HL-60 (cell line): ENCODE results near the gene TLX3.

Experiments used
- CTCF ChIP-seq: IDR thresholded peaks from one replicate; pipeline ENCODE4 v1.5.1; 2011; ENCODE audit warnings: low read length, control low read depth, inconsistent platforms; ENCODE audit not compliant: insufficient read depth
- GABPA ChIP-seq: IDR thresholded peaks from 2 replicates; pipeline ENCODE4 v1.6.1; 2012; ENCODE audit warnings: low read depth
- POLR2AphosphoS5 ChIP-seq: IDR thresholded peaks from 2 replicates; pipeline ENCODE4 v1.6.1; 2012; ENCODE audit warnings: low read depth
- SPI1 ChIP-seq: IDR thresholded peaks from 2 replicates; pipeline ENCODE4 v1.6.1; 2012; ENCODE audit warnings: low read depth, mild to moderate bottlenecking, borderline replicate concordance
- TF ChIP-seq, protein P1 (sequence below): IDR thresholded peaks from 2 replicates; pipeline ENCODE4 v1.6.1; 2012; ENCODE audit warnings: low read depth; ENCODE audit not compliant: insufficient replicate concordance

- TF ChIP-seq CTCF (no peak), POLR2AphosphoS5 (no peak), GABPA (no peak), SPI1 (no peak)
- TF ChIP-seq, protein P1, sequence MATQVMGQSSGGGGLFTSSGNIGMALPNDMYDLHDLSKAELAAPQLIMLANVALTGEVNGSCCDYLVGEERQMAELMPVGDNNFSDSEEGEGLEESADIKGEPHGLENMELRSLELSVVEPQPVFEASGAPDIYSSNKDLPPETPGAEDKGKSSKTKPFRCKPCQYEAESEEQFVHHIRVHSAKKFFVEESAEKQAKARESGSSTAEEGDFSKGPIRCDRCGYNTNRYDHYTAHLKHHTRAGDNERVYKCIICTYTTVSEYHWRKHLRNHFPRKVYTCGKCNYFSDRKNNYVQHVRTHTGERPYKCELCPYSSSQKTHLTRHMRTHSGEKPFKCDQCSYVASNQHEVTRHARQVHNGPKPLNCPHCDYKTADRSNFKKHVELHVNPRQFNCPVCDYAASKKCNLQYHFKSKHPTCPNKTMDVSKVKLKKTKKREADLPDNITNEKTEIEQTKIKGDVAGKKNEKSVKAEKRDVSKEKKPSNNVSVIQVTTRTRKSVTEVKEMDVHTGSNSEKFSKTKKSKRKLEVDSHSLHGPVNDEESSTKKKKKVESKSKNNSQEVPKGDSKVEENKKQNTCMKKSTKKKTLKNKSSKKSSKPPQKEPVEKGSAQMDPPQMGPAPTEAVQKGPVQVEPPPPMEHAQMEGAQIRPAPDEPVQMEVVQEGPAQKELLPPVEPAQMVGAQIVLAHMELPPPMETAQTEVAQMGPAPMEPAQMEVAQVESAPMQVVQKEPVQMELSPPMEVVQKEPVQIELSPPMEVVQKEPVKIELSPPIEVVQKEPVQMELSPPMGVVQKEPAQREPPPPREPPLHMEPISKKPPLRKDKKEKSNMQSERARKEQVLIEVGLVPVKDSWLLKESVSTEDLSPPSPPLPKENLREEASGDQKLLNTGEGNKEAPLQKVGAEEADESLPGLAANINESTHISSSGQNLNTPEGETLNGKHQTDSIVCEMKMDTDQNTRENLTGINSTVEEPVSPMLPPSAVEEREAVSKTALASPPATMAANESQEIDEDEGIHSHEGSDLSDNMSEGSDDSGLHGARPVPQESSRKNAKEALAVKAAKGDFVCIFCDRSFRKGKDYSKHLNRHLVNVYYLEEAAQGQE: no peak
These were observed 2.1 kb upstream of the TLX3 start for GRCh38 chr5:171306781-171307591.
